AG04449 (cell line): ENCODE data around the gene JAKMIP1.

Experiments
- CTCF ChIA-PET: fragments of 350-600 bp; formaldehyde crosslinking; extraction: SDS; loops from one replicate; lab custom pipeline; 2021; ENCODE audit warnings: antibody characterized with exemption; lab: Yijun Ruan, JAX
- POLR2A ChIA-PET: fragments of 400-600, 350-600 bp; formaldehyde crosslinking; extraction: SDS; loops from one replicate; lab custom pipeline; 2020; ENCODE audit warnings: antibody characterized with exemption, inconsistent platforms; lab: Yijun Ruan, JAX
- DNase-seq: peaks from one replicate; pipeline ENCODE4 v3.0.0-alpha.2; 2010; ENCODE audit warnings: low read depth, low spot score
- H3K4me3 ChIP-seq: 2 replicates; pipeline ENCODE4 v1.5.1; 2011; ENCODE audit warnings: low read depth, mild to moderate bottlenecking, control low read depth, low read length
- TF ChIP-seq, protein P1 (sequence below): IDR thresholded peaks from one replicate; pipeline ENCODE4 v1.5.1; 2011; ENCODE audit warnings: mild to moderate bottlenecking, moderate library complexity, low read length, control low read depth, inconsistent platforms; ENCODE audit not compliant: insufficient read depth; ENCODE audit errors: missing control alignments

JAKMIP1 gene

GRCh38 chr4:6137747-6138135 is 62.6 kb downstream of the JAKMIP1 start:
- ChIA-PET CTCF (no interaction called here), POLR2A (no interaction called here)
- H3K4me3 ChIP-seq, result no peak overlapping the region
- TF ChIP-seq, protein P1, sequence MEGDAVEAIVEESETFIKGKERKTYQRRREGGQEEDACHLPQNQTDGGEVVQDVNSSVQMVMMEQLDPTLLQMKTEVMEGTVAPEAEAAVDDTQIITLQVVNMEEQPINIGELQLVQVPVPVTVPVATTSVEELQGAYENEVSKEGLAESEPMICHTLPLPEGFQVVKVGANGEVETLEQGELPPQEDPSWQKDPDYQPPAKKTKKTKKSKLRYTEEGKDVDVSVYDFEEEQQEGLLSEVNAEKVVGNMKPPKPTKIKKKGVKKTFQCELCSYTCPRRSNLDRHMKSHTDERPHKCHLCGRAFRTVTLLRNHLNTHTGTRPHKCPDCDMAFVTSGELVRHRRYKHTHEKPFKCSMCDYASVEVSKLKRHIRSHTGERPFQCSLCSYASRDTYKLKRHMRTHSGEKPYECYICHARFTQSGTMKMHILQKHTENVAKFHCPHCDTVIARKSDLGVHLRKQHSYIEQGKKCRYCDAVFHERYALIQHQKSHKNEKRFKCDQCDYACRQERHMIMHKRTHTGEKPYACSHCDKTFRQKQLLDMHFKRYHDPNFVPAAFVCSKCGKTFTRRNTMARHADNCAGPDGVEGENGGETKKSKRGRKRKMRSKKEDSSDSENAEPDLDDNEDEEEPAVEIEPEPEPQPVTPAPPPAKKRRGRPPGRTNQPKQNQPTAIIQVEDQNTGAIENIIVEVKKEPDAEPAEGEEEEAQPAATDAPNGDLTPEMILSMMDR, result no peak
- DNase-seq, result no peak

DNA sequence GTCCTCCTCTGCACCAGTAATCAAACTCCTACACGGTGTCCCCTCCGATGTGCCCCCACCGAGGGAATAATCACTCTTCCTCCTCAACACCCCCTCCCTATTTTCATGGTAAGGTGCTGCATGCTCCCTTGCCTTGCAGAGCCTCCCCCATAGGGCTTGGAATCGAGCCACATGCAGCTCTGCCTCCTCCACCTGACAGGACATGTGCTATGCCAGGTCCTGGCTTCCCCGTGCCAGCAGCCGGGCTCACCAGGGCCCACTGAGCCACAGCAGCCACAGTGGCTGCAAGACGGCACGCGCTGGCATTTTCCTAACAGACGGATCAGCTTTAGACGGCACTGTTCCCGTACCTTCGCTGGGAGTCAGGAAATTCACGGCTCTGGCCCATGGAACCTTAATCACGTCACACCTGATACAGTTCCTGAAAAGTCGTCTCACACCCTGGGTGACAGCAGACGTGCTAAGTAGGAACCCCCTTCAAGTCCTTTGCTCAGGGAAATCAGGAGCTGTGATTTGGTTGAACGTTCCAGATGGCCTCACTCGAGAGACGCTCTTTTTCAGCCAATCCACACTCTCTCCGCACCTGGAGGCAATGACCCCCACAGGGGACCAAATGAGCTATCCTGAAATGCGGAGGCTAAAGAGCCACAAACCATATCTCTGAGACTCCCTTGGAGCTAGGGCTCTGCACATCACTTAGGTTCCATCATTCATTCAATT is 63.2 kb downstream of the JAKMIP1 start:
- TF ChIP-seq, protein P1, result no peak
- POLR2A ChIA-PET, result no interaction called here
- CTCF ChIA-PET, result no interaction called here

GRCh38 chr4:6134612-6135220 is 65.6 kb downstream of the JAKMIP1 start:
- DNase-seq, result no peak
- CTCF ChIA-PET, result no interaction called here
- TF ChIP-seq, protein P1, result no peak
- no peak overlapping the region for H3K4me3 ChIP-seq
- POLR2A ChIA-PET, result no interaction called here

More for the DNA sequence above, 63.2 kb downstream of the JAKMIP1 start:
- no peak overlapping the region for H3K4me3 ChIP-seq
- no peak for DNase-seq

GRCh38 chr4:6132716-6133115 is 67.6 kb downstream of the JAKMIP1 start:
- TF ChIP-seq, protein P1, result no peak
- H3K4me3 ChIP-seq, result no peak overlapping the region
- ChIA-PET POLR2A (no interaction called here), CTCF (no interaction called here)
- DNase-seq, result no peak

DNA sequence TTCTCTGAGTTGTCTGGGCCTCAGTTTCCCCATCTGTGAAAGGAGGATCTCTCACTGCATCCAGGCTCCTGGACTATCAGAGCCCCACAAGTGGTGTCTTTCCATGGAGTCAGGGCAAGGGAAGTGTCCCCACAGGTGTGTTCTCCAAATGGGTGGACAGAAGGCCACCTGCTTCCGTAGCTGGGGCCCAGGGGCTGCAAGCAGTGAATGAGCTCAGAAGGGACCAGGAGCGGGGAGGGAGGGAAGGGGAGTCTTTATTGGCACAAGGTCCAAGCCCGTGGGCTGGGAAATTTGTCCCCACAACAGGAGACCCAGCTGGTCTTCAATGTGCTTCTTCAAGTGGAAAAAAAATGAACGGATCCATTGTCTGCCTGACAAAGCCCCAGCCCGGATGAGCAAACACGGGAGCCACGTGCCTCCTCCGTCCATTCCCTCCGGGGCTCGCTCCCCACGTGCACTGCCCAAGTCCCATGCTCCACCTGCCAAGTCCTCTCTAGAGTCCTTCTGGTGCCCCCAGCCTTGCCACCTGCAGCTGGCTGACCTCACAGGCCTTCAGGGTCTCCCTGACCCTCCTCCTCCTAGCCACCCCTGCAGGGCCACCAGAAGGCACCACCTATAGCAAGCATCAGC is 72.0 kb downstream of the JAKMIP1 start:
- CTCF ChIA-PET, result no interaction called here
- DNase-seq, result no peak
- POLR2A ChIA-PET, result no interaction called here
- H3K4me3 ChIP-seq, result no peak overlapping the region
- TF ChIP-seq, protein P1, result no peak
